NCI-H2107 (cell line): Measurements from ENCODE around the gene KCNQ4.

Experiments used
- DNase-seq: peaks from one replicate; lab custom pipeline; 2025; lab: John Stamatoyannopoulos, UW

The KCNQ4 gene

GRCh38 chr1:40861224-40862003 lies 77.8 kb downstream of the KCNQ4 start:
- DNase-seq: no peak

DNA sequence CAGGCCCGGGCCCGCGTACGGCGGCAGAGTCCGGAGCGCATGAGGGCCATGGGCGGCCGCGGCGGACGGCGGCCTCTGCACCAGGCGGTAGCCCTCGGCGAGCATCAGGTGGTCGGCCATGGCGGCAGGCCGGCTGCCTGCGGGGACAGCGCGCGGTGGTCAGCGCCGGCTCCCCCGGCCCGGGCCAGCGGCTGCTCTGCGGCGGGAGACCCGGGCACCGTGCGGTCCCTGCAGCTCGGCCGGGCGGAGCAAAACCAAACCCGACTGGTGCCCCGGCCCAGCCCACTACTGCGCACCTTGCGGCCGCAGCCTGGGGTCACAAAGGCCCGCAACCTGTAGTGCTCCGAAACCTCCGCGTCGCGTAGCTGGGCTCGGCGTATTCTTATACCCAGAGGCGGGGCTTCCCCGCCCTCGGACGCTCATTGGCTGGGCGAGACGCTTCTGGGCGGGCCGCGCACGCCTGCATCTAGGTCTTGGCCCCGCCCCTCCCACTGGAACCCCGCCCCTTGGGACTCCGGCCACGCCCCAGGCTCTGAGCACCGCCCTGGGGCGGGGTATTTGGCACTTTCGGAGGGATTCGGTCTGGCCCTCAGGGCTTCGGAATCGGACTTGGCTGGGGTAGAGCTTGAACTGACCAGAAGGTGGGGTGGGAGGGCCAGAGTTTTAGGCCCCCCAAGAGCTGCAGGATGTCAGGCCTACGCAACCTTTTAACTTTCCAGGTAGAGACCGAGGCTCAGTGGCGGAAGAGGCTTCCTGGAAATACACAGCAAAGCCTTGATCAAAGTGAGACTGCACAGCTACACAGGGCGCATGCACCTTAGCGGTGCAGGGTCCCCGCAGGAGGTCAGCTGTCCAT lies 78.6 kb downstream of the KCNQ4 start, which contains the start of gene CITED4:
Gene CITED4 (minus strand): TSS at position 356 of the 856 bp plus-strand sequence. CDS start 236 bp downstream, at position 120.
- peak; percentile 87 for DNase-seq

- DNase-seq: no peak
Measured at GRCh38 chr1:40868051-40868723, 84.6 kb downstream of the KCNQ4 start.

GRCh38 chr1:40870135-40870728 lies 86.6 kb downstream of the KCNQ4 start:
- DNase-seq: no peak

DNA sequence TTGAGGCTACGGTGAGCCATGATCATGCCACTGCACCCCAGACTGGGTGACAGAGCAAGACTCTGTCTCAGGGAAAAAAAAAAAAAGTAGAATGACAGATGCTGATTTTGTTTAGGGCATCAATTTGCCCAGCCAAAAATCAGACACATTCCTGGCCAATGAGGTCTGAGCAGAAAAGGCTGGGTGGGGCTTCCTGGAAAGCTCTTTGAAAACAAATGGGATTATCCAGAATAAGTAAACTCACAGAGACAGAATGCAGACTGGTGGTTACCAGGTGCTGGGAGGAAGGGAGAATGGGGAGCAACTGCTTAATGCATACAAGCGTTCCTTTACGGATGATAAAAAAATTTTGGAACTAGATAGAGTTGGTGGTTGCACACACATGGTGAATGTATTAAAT lies 88.7 kb downstream of the KCNQ4 start:
- no peak for DNase-seq

DNA sequence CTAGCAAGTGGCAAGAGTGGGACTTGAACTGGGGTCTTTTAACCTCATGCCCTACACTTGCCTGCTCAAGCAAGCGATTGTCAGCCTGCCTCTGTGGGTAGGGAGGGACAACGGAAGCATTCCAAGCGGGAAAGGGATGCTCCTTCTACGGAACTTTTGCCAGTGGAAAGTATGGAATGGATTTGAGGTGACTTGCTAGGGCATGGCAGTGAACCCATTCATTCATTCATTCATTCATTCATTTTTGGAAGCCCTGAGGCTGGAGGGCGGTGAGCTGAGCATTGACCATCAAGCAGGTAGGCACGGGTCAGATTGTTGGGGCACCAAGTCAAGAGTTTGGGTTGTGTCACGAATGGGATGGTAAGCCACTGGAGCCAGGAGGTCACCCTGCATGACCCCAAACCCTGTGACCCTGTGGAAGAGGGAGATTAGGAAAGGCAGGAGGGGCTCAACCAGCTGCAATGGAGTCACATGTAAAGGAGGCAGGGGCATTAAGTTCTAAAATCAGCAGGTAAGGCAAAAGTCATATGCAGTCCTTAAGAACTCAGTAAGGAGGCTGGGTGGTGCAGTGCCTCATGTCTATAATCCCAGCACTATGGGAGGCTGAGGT lies 90.4 kb downstream of the KCNQ4 start:
- no peak for DNase-seq

DNA sequence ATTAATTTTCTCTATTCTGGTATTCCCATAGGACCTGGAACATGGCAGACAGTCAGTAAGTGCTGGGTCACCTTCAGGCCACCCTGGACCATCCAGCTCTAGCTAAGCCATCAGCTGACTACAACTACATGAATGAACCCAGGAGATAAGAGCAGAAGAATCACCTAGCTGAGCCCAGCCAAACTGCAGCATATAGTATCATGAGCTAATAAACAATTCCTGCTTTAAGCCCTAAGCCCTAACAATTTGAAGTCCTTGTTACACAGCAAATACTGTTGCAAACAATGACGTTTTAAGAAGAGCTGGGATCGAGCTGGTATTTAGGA lies 92.8 kb downstream of the KCNQ4 start:
- no peak for DNase-seq

- DNase-seq: no peak
Measured at GRCh38 chr1:40876891-40877290, 93.3 kb downstream of the KCNQ4 start.

DNA sequence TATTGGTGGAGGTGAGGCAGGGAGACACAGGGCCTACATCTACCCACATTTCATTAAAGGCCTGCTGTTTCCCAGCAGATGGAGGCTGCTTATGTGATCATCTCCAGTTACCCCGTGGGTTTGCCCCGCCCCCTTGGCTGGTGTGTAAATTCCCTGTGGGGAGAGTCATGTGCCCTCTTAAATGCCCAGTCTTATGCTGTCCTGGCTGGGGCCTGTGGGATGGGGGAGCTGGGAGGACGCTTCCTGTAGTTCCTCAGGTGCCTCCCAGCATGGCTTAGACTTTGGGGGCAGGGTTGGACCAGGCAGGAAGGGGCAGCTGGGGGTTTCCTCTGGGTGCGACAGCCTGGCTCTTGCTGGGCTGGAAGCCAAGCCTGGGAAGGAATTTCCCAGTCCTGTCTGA lies 94.1 kb downstream of the KCNQ4 start:
- DNase-seq: peak; percentile 67

GRCh38 chr1:40878906-40879305 lies 95.3 kb downstream of the KCNQ4 start:
- no peak for DNase-seq

DNA sequence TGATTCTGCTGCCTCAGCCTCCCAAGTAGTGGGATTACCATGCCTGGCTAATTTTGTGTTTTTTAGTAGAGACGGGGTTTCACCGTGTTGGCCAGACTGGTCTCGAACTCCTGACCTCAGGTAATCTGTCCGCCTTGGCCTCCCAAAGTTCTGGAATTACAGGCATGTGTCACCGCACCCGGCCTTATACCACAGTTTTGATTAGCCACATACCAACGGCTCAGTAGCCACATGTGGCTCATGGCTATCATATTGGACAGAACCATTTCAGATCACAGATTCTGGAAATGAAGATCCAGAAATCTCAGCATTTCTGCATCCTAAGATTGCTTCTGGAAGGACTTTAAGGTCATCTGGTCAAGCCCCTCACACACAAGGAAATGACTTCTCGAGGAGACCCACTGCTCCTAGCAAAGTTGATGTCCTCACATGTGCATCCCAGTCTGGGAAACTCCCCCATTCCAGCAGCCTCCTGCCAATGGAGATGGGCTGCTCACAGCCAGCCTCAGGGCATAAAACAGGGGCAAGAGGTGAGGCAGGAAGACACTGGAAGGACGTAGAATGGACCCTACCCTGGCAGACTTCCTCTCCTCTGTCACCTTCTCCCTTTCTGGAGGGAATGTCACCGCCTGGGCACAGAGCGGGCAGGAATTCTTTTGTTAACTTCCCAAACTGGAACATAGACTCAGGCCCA lies 96.0 kb downstream of the KCNQ4 start:
- no peak for DNase-seq

DNA sequence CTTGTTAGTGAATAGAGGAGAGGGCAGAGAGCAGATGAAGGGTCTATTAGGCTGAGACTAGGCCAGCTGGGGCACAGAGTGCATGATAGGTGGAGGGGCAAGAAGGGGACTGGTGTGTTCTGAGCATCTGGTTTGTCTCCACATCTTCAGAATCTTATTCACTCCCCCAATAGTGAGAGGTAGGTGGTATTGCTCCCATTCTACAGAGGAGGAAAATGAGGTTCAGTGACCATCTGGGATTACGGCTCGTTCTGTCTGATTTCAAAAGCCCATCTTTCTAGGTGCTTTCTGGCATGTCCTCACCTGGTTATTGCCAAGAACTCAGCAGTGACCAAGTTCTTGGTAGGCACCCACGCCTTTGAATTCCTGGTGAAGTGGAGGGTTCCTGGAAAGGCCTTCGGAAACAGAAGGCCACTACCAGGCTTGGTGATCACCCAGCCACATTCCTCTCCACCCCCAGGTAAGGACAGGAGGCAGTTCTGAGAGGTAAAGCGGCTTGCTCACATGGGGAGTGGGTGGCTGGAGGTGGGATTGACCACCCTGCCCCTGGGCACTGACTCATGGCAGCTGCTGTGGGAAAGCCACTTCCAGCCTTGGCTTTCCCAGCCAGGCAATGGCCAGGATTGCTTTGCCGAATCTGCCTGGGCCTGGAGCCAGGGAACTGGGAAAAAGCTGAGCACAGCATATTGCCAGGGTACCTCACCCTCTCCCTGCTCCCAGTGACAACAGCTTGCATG lies 97.4 kb downstream of the KCNQ4 start:
- DNase-seq: no peak

GRCh38 chr1:40884055-40884795 lies 100.6 kb downstream of the KCNQ4 start:
- DNase-seq: no peak

DNA sequence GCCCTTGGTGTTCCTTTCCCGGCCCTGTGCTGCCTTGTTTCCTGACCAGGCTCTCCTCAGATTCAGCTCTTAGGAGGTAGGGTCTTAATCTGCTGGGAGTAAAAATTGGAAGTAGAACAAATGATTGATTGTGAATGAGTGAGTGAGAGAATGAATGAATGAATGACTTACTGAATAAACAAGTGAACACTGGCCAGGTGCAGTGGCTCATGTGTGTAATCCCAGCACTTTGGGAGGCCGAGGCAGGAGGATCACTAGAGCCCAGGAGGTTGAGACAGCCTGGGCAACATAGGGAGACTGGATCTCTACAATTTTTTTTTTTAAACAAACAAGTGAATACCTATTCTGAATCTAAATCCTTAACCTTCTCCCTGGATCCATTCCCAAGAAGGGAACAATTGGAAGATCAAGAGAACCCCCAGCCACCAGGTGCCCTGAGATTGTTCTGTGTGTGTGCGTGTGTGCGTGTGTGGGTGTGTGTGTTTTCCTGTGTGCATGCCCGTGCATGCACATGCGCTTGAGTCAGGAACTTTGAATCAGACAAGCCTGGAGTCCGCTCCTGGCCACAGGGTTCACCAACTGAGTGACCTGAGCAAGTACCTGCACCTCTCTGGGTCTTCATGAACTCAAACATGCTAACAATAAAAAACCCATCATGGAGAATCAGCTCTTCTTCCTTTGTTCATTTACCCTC lies 102.9 kb downstream of the KCNQ4 start:
- DNase-seq: no peak

DNA sequence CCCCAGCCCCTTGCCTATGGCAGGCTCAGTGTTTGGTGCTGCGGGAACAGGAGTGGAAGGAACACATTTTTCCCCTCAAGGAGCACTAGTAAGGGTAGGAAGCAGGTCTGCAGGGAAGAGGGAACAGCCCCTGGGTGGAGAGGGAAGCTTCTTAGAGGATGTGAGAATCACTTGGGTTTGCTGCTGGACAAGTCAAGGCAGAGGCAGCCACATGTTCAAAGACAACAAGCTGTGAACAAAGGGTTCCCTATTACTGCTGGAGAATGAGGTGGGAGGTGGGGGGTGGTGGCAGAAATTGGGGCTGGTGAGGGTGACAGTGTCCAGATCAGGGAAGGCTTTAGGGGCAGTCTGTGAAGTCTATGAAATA lies 103.4 kb downstream of the KCNQ4 start:
- DNase-seq: no peak

- DNase-seq: no peak
Measured at GRCh38 chr1:40887652-40888051, 104.1 kb downstream of the KCNQ4 start.
